Measurements from ENCODE around the gene CCDC33. TPM values are rescaled to one million over a fixed set of nuclear protein-coding genes. Genes with fewer than 3 reads are reported as not detected.

CCDC33 gene
- total RNA-seq, 4 donors from 2014 or later: 0.13 TPM; not detected in 3

DNA sequence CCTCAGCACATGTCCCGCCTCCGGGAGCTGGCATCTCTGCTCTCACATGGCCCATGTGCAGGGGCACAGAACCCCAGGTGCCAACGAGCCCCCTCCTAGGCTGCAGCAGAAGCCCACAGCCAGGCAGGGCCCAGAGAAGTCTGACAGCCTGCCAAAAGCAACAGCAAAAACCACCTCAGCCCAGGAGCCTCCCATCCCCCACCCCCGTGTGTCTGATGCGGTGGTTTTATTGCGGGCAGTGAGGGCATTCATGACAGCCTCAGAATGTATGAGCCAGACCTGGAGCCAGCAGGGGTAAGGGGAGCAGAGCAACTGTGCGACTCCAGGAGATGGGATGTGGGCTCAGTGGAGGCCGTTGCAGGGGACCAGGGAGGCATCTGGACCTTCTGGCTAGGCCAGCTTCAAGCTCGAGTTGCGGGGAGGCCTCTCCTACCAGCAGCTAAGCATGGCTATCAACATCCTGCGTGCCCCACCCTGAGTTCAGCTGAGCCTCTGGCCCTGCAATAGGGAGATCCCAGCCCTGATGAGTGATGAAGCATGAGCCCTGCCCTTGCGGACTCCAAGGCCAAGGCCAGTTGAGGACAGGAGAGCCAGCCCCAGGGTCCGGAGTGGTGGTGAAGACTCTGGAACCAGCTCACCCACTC is 78.8 kb downstream of the CCDC33 start:
- H3K4me1 ChIP-seq: peaks cover 0 to 30% of the 10 kb centered on the region in 2 donors
- no peaks in the 10 kb centered on the region for H3K27me3 ChIP-seq
- no peaks in the 10 kb centered on the region for H3K36me3 ChIP-seq
- DNase-seq: no peak
- no peak for TF ChIP-seq POLR2A (IDR thresholded peaks at IDR 0.05)
- TF ChIP-seq, protein P1, sequence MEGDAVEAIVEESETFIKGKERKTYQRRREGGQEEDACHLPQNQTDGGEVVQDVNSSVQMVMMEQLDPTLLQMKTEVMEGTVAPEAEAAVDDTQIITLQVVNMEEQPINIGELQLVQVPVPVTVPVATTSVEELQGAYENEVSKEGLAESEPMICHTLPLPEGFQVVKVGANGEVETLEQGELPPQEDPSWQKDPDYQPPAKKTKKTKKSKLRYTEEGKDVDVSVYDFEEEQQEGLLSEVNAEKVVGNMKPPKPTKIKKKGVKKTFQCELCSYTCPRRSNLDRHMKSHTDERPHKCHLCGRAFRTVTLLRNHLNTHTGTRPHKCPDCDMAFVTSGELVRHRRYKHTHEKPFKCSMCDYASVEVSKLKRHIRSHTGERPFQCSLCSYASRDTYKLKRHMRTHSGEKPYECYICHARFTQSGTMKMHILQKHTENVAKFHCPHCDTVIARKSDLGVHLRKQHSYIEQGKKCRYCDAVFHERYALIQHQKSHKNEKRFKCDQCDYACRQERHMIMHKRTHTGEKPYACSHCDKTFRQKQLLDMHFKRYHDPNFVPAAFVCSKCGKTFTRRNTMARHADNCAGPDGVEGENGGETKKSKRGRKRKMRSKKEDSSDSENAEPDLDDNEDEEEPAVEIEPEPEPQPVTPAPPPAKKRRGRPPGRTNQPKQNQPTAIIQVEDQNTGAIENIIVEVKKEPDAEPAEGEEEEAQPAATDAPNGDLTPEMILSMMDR (IDR thresholded peaks at IDR 0.05): no peak
- intact Hi-C loops (cut with DNase I): no loop called here
- H3K27ac ChIP-seq: no peak overlapping the region
- 76 to 78% methylated on average over 11 to 13 of the region's 13 CpGs for WGBS, 2 donors
- H3K9me3 ChIP-seq: no peaks in the 10 kb centered on the region
- H3K4me3 ChIP-seq (replicated peaks in 1 of 3): no peak overlapping the region

DNA sequence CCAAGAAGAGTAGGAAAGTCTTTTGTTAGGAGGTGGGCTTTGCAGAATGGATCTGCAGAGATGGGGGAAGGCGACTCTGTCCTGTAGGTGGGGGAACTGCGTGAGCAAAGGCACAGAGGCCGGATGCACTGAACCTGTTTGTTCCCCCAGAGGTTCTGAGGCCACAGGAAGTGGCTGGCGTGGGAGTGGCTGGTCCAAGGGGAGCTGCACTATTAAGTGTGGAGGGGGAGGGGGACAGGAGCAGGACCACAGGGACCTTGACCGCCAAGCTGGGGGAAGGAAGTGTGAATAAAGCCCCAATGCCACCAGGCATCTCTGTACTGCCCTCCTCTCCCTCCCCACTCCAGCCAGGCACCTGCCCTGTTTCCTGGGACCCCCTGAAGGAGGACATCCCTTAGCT is 79.5 kb downstream of the CCDC33 start:
- intact Hi-C loops (cut with DNase I): no loop called here
- Histone ChIP-seq H3K4me3 (replicated peaks in 1 of 3) (no peak overlapping the region), H3K4me1 (peaks cover 0 to 30% of the 10 kb centered on the region in 2 donors), H3K27me3 (no peaks in the 10 kb centered on the region), H3K9me3 (no peaks in the 10 kb centered on the region), H3K27ac (no peak overlapping the region), H3K36me3 (no peaks in the 10 kb centered on the region)
- no peak for DNase-seq
- WGBS, 2 donors: 78 to 86% methylated on average over 5 of the region's 5 CpGs
- TF ChIP-seq, protein P1 (IDR thresholded peaks at IDR 0.05): no peak
- TF ChIP-seq POLR2A (IDR thresholded peaks at IDR 0.05): no peak

DNA sequence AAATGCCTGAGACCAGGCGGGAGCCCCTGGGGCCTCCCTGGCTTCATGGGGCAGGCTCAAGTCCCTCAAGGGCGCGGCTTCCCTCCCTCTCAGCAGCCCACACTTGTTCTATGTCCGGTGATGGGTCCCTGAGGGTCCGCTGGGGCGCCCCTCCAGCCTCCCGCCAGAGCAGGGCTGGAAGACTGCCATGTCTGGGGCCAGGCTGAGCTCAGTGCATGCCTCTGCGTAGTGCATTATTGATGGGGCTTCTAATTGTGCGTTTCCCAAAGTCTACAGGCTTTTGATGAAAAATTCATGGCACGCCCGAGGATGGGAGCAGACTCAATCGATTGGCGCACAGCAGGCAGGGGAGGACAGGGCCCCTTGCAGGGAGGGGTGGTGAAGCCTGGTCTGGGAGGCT is 80.0 kb downstream of the CCDC33 start:
- no peaks in the 10 kb centered on the region for H3K9me3 ChIP-seq
- H3K27me3 ChIP-seq: no peaks in the 10 kb centered on the region
- intact Hi-C loops (cut with DNase I): no loop called here
- H3K36me3 ChIP-seq: no peaks in the 10 kb centered on the region
- no peak for TF ChIP-seq POLR2A (IDR thresholded peaks at IDR 0.05)
- TF ChIP-seq, protein P1 (IDR thresholded peaks at IDR 0.05): no peak
- no peak overlapping the region for H3K4me3 ChIP-seq (replicated peaks in 1 of 3)
- H3K4me1 ChIP-seq: peaks cover 0 to 30% of the 10 kb centered on the region in 2 donors
- no peak overlapping the region for H3K27ac ChIP-seq
- DNase-seq: no peak
- WGBS, 2 donors: 51 to 61% methylated on average over 5 to 13 of the region's 13 CpGs

DNA sequence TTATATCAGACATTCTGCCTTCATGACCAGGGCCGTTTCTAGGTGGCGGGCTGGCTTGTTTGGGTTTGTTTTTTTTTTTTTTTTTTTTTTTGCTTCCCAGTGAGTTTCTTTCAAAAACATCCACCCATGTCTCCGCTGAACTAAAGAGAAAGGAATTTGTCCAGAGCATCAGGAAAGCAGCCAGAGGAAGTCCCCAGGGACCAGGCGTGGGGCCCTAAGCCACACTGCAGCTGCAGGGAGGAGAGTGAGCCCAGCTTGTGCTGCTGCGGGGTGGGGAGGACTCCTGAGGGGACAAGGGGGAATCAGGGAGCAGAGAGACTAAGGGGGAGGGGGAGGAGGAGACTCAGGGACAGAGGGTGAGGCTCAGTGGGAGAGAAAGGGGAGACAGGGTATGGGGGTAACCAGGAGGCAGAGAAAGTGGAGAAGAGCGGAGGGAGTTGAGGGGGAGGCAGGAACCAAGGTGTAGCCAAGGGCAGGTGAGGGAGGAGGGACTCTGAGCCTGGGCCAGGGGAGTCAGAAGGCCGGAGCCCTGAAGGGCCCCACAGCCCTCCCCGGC is 81.8 kb downstream of the CCDC33 start:
- H3K36me3 ChIP-seq: no peaks in the 10 kb centered on the region
- no peak overlapping the region for H3K27ac ChIP-seq
- H3K4me1 ChIP-seq: peaks cover 0 to 30% of the 10 kb centered on the region in 2 donors
- intact Hi-C loops (cut with DNase I): no loop called here
- no peaks in the 10 kb centered on the region for H3K27me3 ChIP-seq
- DNase-seq: peak; percentile 14 to 31
- no peaks in the 10 kb centered on the region for H3K9me3 ChIP-seq
- TF ChIP-seq, protein P1 (IDR thresholded peaks at IDR 0.05): no peak
- TF ChIP-seq POLR2A (IDR thresholded peaks at IDR 0.05): no peak
- WGBS, 2 donors: 32 to 40% methylated on average over 8 of the region's 8 CpGs
- H3K4me3 ChIP-seq (replicated peaks in 1 of 3): no peak overlapping the region

DNA sequence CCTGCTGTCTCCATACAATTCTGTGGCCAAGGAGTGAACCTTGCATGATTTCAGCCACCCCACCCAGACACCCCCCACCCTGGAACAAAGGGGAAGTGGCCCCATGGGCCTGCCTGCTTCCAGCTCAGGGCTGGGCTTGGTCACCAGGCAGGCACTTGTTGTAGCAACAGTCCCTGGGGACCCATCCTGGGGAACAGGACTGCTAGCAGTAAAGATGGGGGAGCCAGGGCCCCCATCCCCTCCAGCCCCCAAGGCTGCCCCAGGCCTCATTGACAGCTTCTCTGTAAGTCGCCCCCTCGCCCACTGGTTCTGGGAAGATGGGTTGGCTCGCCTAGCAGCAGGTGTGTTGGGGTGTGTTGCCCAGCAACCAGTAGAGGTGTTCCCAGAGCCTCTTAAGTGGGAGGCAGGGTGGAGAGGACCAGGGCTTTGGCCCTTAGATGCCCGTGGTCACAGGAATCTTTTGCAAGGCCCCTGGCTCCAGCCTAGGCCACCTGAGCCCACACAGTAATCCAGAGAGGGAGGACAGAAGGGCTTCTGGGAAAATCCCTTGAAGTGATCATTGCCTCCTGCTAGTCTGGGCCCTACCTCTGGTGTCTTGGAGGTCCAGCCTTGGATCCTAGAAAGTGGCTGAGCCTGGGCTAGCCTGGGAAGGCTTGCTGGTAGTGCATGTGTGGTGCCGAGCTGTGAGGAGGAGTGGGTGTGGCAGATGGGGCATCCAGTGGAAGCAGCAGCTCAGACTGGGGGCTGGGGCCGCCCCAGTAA is 82.4 kb downstream of the CCDC33 start:
- Histone ChIP-seq H3K27me3 (no peaks in the 10 kb centered on the region), H3K4me1 (peaks cover 0 to 30% of the 10 kb centered on the region in 2 donors), H3K36me3 (no peaks in the 10 kb centered on the region), H3K27ac (no peak overlapping the region), H3K9me3 (no peaks in the 10 kb centered on the region), H3K4me3 (replicated peaks in 1 of 3) (no peak overlapping the region)
- TF ChIP-seq, protein P1 (IDR thresholded peaks at IDR 0.05): no peak
- TF ChIP-seq POLR2A (IDR thresholded peaks at IDR 0.05): no peak
- no peak for DNase-seq
- 78 to 80% methylated on average over 1 to 6 of the region's 6 CpGs for WGBS, 2 donors
- intact Hi-C loops (cut with DNase I): no loop called here
